Suprapubic skin (tissue), 4 donors: ENCODE measurements around the gene LYAR. TPM values are rescaled to one million over a fixed set of nuclear protein-coding genes. Genes with fewer than 3 reads are reported as not detected.

Source experiments
- DNase-seq, 2 donors: peaks; one replicate each; pipeline ENCODE4 v3.0.0-alpha.2; 2019; ENCODE audit warnings: low spot score in 2 of 2
- H3K27ac ChIP-seq: fragments of 200-600 bp; sonication (generic); one replicate; pipeline ENCODE4 v1.5.1; 2019
- H3K27me3 ChIP-seq: fragments of 200-600 bp; sonication (generic); one replicate; pipeline ENCODE4 v1.5.1; 2019
- H3K36me3 ChIP-seq: fragments of 200-600 bp; sonication (generic); one replicate; pipeline ENCODE4 v1.5.1; 2019
- H3K4me1 ChIP-seq: fragments of 200-600 bp; sonication (generic); one replicate; pipeline ENCODE4 v1.5.1; 2019
- H3K4me3 ChIP-seq: fragments of 200-600 bp; sonication (generic); one replicate; pipeline ENCODE4 v1.5.1; 2019; ENCODE audit warnings: mild to moderate bottlenecking
- H3K9me3 ChIP-seq: fragments of 200-600 bp; sonication (generic); one replicate; pipeline ENCODE4 v1.5.1; 2019
- CTCF ChIP-seq, 2 donors: fragments of 200-600 bp in 1 of 2; fragments of 450-650 bp in 1 of 2; sonication (generic) in 1 of 2; IDR thresholded peaks; one replicate each; pipeline ENCODE4 v1.5.1; 2016 to 2019; ENCODE audit warnings: antibody characterized with exemption in 2 of 2, mild to moderate bottlenecking in 1 of 2, moderate library complexity in 1 of 2
- EP300 ChIP-seq: sonication (generic); formaldehyde crosslinking; IDR thresholded peaks from one replicate; pipeline ENCODE4 v1.6.1; 2017; ENCODE audit warnings: antibody characterized with exemption
- POLR2A ChIP-seq, 2 donors: fragments of 450-650 bp; IDR thresholded peaks; one replicate each; pipeline ENCODE4 v1.6.1; 2017; ENCODE audit warnings: antibody characterized with exemption in 2 of 2, mild to moderate bottlenecking in 2 of 2, moderate library complexity in 2 of 2
- POLR2AphosphoS5 ChIP-seq, 3 donors: sonication (generic); formaldehyde crosslinking; IDR thresholded peaks; one replicate each; pipeline ENCODE4 v1.6.1; 2017; ENCODE audit warnings: antibody characterized with exemption in 3 of 3
- WGBS: methylation state at CpG from one replicate; pipeline ENCODE4 v1.1.5; 2018; 5-methylcytosine and 5-hydroxymethylcytosine counted together
- total RNA-seq, 4 donors: library from RNA; depleted of rRNA; stranded (reverse); fragments of >200 nt; gene quantifications; one replicate each; pipeline ENCODE4 v1.1.0, GENCODE V29; 2016

The LYAR gene
- total RNA-seq, 4 donors from 2014 or later, result 7.9 to 12.8 (median 10.7) TPM

GRCh38 chr4:4315461-4316149 lies 25.7 kb upstream of the LYAR start:
- no peaks in the 10 kb centered on the region for H3K4me1 ChIP-seq
- peaks cover 70% of the 10 kb centered on the region for H3K36me3 ChIP-seq
- TF ChIP-seq CTCF (IDR thresholded peaks at IDR 0.05), result no peak
- TF ChIP-seq POLR2A (IDR thresholded peaks at IDR 0.05), result no peak
- no peak for TF ChIP-seq POLR2AphosphoS5 (IDR thresholded peaks at IDR 0.05)
- no peak for TF ChIP-seq EP300
- H3K4me3 ChIP-seq, result no peak overlapping the region
- H3K27me3 ChIP-seq, result no peaks in the 10 kb centered on the region
- 87% methylated on average over 12 of the region's 12 CpGs for WGBS
- no peak overlapping the region for H3K27ac ChIP-seq
- H3K9me3 ChIP-seq, result no peaks in the 10 kb centered on the region
- peak; percentile 2 to 7 for DNase-seq

GRCh38 chr4:4311193-4311592 lies 21.2 kb upstream of the LYAR start:
- Histone ChIP-seq H3K27me3 (no peaks in the 10 kb centered on the region), H3K4me3 (no peak overlapping the region), H3K4me1 (no peaks in the 10 kb centered on the region), H3K27ac (no peak overlapping the region), H3K9me3 (no peaks in the 10 kb centered on the region), H3K36me3 (peaks cover 51% of the 10 kb centered on the region)
- no peak for DNase-seq
- 79% methylated on average over 4 of the region's 4 CpGs for WGBS
- no peak for TF ChIP-seq CTCF (IDR thresholded peaks at IDR 0.05)
- no peak for TF ChIP-seq POLR2A (IDR thresholded peaks at IDR 0.05)
- TF ChIP-seq EP300, result no peak
- no peak for TF ChIP-seq POLR2AphosphoS5 (IDR thresholded peaks at IDR 0.05)

GRCh38 chr4:4308800-4309441 lies 19.0 kb upstream of the LYAR start:
- Histone ChIP-seq H3K36me3 (peaks cover 29% of the 10 kb centered on the region), H3K9me3 (no peaks in the 10 kb centered on the region), H3K4me1 (no peaks in the 10 kb centered on the region), H3K27me3 (no peaks in the 10 kb centered on the region), H3K4me3 (no peak overlapping the region), H3K27ac (no peak overlapping the region)
- DNase-seq, result peak; percentile 13 to 21
- TF ChIP-seq EP300 (no peak), POLR2A (IDR thresholded peaks at IDR 0.05) (no peak), POLR2AphosphoS5 (IDR thresholded peaks at IDR 0.05) (no peak), CTCF (IDR thresholded peaks at IDR 0.05) (no peak)
- 78% methylated on average over 9 of the region's 9 CpGs for WGBS

GRCh38 chr4:4306920-4307319 lies 17.0 kb upstream of the LYAR start:
- Histone ChIP-seq H3K4me1 (no peaks in the 10 kb centered on the region), H3K36me3 (peaks cover 27% of the 10 kb centered on the region), H3K4me3 (no peak overlapping the region), H3K27me3 (no peaks in the 10 kb centered on the region), H3K27ac (no peak overlapping the region), H3K9me3 (no peaks in the 10 kb centered on the region)
- 97% methylated on average over 11 of the region's 11 CpGs for WGBS
- DNase-seq, result peak in 1 of 2 donors; percentile 27
- TF ChIP-seq EP300 (no peak), POLR2A (IDR thresholded peaks at IDR 0.05) (no peak), CTCF (IDR thresholded peaks at IDR 0.05) (no peak), POLR2AphosphoS5 (IDR thresholded peaks at IDR 0.05) (no peak)

- Histone ChIP-seq H3K9me3 (no peaks in the 10 kb centered on the region), H3K27me3 (no peaks in the 10 kb centered on the region), H3K4me1 (no peaks in the 10 kb centered on the region), H3K36me3 (peaks cover 35% of the 10 kb centered on the region), H3K4me3 (no peak overlapping the region), H3K27ac (no peak overlapping the region)
- 57% methylated on average over 6 of the region's 6 CpGs for WGBS
- peak in 1 of 2 donors; percentile 2 for DNase-seq
- TF ChIP-seq CTCF (IDR thresholded peaks at IDR 0.05) (no peak), POLR2AphosphoS5 (IDR thresholded peaks at IDR 0.05) (no peak), EP300 (no peak), POLR2A (IDR thresholded peaks at IDR 0.05) (no peak)
Measured at GRCh38 chr4:4302416-4302815, 12.5 kb upstream of the LYAR start.
